ENCODE measurements around the gene CYP11A1.
A peak's percentile ranks its signal among the peaks of the same experiment; 100 is the strongest.
"Not testable (repeated sequence)": the region's sequence is repeated elsewhere in the genome, so short reads cannot be mapped to it uniquely, and the experiment has no call there.

Gene CYP11A1

DNA sequence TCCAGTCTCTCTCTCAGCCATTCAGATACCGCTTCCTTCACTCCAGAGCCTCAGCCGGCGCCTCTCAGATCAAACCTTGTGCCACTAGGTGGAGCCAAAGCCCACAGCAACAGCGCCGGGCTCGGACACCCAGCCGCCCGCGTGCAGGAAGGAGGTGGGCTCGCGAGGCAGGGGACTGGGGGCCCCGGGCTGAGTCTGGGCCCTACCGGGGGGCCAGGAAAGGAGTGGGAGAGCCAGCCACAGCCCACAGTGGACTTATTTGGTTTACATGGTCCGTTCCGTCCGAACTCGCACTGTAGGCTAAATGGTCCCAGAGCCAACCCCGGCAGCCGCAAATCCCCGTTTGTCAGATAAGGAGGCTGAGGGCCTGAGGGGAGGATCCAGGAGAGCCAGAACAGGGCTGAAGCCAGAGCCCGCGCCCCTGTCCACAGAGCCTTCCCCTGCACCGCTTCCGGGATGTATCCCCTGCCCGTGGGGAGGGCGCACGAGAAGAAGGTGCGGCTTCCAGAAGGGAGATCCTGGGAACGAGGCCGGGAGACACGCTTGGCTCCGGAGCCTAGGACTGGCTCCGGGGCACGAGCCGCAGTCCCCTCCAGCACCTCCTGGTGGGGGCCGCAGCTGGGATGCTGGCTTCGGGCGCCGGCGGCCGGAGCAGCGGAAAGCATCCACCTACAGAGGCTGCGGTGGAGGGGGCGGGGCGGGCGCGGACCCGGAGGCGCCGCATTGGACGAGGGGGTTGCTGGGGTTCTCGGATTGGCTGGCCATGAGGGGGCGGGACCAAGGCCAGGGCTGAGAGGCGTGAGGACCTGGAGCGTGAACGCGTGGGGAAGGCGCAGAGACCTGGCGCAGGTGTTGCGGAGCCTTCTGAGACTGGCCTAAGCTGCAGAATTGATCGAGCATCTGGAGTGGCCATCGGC lies 6.5 kb upstream of the CYP11A1 start:
- DNase-seq, result peak; percentile 86

GRCh38 chr15:74373056-74373650 lies 5.7 kb upstream of the CYP11A1 start:
- no peak for DNase-seq

- DNase-seq, result no peak
Measured at GRCh38 chr15:74370471-74370870, 3.0 kb upstream of the CYP11A1 start.

DNA sequence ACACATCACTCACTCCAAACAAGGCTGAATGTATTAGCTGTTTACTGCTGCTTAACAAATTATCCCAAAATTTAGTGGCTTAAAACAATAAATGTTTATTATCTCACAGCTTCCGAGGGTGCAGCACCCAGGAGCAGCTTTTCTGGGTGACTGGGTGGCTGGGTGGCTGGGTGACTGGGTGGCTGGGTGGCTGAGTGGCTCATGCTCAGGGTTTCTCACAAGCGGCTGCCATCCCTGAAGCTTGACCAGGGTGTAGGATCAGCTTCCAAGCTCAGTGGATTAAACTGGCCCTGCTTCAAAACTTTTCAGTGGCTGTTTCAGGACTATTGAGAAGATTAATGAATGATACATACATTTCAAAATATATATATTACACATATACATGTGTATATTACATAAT lies 2.3 kb upstream of the CYP11A1 start:
- DNase-seq, result no peak

DNA sequence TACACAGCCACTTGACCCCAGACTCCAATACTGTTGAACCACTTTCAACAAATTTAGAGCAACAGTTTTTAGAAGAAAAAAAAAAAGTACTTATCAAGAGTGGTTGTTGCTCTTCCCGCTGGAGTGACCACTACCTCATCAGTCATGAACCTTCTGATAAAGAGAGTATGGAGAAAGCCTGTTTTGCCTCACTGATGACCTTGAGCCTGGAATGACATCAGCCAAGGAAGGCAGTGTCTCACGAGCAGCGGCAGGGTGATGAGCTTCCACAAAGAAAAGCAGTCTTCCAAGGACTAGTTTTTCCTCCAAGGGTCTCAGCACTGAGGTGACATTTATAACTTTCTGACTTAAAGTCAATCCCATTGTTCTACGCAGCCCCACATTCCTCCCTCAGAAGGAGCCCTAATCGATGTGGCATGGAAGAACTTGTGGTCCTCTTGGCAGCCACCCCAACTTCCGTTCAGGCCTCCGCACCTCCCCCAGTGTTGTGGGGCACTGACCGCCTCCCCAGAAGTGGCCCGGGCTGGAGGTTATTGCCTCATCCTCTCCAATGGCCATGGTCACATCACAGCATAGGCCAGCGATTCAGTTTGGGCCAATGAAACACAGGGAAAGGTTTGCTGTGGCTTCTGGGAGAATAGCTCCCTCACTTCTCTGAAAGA lies 1.8 kb upstream of the CYP11A1 start:
- no peak for DNase-seq

GRCh38 chr15:74368121-74368520 lies 675 bp upstream of the CYP11A1 start:
- DNase-seq, result no peak

DNA sequence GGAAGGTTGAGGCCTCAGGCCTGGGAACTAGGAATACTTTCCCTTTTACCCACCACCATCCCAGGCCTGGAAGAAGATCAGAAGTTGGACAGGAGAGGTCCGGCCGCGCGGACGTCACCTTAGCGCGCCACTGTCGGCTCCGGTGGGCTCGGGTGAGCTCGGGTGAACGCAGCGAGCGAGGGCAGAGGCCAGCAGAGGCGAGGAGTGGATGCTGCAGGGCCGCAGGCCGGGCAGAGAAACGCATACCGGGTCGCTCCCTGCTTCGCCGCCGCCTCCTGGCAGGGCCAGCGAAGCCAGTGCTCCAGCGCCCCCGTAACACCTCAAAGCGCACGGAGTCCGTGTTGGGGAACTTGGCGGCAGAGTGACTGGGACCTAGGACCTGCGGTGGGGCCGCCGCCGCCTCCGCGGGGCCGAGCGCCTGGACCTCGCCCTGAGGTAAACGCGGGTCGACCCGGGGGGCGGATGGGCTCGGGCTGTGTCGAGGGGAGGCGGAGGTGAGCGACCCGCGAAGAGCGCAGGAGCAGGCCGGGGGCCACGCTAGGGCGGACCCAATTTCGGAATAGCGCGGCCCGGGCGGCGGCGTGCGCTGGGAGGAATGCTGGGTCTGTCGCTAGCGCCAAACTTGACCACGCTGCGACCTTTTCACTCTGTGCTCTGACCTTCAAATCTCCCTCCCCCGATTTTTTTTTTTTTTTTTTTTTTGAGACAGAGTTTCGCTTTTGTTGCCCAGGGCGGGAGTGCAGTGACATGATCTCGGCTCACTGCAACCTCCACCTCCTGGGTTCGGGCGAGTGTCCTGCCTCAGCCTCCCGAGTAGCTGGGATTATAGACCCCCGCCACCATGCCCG lies 1.6 kb downstream of the CYP11A1 start:
- DNase-seq, result no peak

- DNase-seq, result no peak
Measured at GRCh38 chr15:74364936-74365597, 2.4 kb downstream of the CYP11A1 start.

- no peak for DNase-seq
Measured at GRCh38 chr15:74362482-74362881, 5.0 kb downstream of the CYP11A1 start.

DNA sequence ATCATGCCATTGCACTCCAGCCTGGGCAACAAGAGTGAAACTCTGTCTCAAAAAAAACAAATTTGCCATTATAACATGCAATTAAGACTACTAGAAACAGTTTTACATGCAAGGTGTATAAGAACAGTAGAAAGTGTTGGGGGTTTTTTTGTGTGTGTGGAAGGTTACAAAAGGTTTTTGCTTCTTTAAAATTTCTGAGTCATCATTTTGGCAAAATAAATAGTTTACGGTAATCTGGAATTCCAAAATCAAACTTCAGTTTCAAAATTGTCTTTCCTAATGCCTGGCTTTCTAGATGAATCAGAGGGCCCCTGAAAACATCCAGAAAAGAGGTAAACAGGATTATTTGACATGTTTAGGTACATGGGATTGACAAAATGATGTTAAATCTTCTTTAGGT lies 6.6 kb downstream of the CYP11A1 start:
- DNase-seq, result not testable (repeated sequence)

GRCh38 chr15:74359376-74359775 lies 8.1 kb downstream of the CYP11A1 start:
- DNase-seq, result not testable (repeated sequence)

DNA sequence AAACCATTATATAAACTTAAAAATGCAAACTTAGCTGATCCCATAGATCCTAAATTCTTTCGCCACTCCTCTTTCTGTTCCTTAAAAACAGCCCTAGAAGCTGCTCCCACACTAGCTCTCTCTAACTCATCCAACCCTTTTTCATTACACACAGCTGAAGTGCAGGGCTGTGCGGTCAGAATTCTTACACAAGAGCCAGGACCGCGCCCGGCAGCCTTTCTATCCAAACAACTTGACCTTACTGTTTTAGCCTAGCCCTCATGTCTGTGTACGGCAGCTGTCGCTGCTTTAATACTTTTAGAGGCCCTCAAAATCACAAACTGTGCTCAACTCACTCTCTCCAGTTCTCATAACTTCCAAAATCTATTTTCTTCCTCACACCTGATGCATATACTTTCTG lies 9.9 kb downstream of the CYP11A1 start:
- DNase-seq, result not testable (repeated sequence)

- not testable (repeated sequence) for DNase-seq
Measured at GRCh38 chr15:74356050-74356449, 11.4 kb downstream of the CYP11A1 start.

DNA sequence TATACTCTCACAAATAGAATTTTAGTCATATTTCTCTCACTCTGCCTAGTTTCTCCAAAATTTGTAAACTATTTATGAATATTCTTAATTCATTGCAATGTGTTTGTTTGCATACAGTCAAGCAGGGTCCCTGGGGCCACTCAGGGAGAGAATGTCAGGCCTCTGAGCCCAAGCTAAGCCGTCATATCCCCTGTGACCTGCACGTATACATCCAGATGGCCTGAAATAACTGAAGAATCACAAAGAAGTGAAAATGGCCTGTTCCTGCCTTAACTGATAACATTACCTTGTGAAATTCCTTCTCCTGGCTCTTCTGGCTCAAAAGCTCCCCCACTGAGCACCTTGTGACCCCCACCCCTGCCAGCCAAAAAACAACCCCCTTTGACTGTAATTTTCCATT lies 13.5 kb downstream of the CYP11A1 start:
- not testable (repeated sequence) for DNase-seq

DNA sequence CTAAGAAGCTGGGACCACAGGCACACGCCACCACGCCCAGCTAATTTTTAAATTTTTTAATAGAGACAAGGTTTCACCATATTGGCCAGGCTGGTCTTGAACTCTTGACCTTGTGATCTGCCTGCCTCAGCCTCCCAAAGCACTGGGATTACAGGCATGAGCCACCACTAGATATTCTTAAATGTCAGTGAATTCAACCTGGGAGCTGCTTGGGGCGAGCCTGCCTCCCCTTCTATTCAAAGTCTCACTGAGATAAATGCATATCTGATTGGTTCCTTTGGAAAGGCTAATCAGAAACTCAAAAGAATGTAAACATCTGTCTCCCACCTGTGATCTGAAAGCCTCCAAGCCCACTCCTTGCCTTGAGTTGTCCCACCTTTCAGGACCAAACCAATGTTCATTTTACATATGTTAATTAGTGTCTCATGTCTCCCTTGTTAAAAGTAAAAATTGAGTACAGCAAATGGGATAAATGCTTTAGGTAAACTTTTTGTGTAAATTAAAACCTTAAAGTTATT lies 15.0 kb downstream of the CYP11A1 start:
- DNase-seq, result no peak

- no peak for DNase-seq
Measured at GRCh38 chr15:74351670-74352069, 15.8 kb downstream of the CYP11A1 start.

- no peak for DNase-seq
Measured at GRCh38 chr15:74350295-74351275, 16.9 kb downstream of the CYP11A1 start.

- DNase-seq, result no peak
Measured at GRCh38 chr15:74349241-74349778, 18.1 kb downstream of the CYP11A1 start.

DNA sequence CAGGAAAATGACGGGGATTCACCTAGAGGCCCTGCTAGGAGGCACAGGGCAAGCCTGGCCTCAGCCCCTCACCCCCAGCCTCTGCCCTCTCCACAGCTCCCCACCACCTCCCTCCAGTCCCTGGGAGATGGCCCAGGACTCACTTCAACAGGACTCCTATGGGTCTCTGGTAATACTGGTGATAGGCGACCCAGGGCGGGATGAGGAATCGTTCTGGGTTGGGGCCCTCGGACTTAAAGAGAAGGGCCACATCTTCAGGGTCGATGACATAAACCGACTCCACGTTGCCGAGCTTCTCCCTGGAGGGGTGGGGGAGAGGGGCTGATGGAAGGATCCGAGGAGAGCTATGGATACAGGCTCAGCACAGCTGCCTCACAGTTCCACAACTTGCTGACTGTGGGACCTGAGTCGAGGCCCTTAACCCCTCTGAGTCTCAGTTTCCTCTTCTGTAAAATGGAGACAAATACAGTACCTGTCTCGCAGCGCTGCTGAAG lies 19.6 kb downstream of the CYP11A1 start:
- DNase-seq, result no peak

DNA sequence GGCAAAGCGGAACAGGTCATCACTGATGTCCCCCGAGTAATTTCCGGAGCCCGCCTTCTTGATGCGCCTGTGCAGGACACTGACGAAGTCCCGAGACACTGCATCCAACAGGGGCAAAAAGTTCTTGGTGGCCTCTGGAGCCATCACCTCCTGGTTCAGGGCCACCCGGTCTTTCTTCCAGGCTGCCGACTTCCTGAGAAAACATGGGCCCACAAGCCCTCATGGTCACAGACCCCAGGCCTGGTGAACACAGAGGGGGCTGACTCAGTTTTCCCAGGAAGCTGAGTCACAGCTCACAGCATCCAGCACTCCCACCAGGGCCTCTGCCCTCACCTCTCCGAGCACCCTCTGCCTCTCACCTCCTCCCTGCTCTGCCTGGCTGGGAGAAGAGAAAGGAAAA lies 22.4 kb downstream of the CYP11A1 start:
- no peak for DNase-seq

Measured in central memory CD4-positive, alpha-beta T cell (primary cell).